GM18511 (cell line): Measurements from ENCODE around the gene BEAN1.
"Not testable (repeated sequence)": the region's sequence is repeated elsewhere in the genome, so short reads cannot be mapped to it uniquely, and the experiment has no call there.

ENCODE experiments used
- ATAC-seq: cut with Tn5 transposase; IDR thresholded peaks from one replicate; pipeline ENCODE4 v1.9.1; 2021; ENCODE audit warnings: mild to moderate bottlenecking, moderate library complexity; ENCODE audit not compliant: unreplicated experiment

The BEAN1 gene

GRCh38 chr16:66483689-66484452 is 56.8 kb downstream of the BEAN1 start:
- ATAC-seq: peak; percentile 71

- ATAC-seq: no peak
These were observed 57.5 kb downstream of the BEAN1 start for GRCh38 chr16:66484453-66485213.

- ATAC-seq: no peak
These were observed 58.3 kb downstream of the BEAN1 start for GRCh38 chr16:66485376-66485775.

GRCh38 chr16:66486199-66486772 is 59.2 kb downstream of the BEAN1 start:
- ATAC-seq: no peak

GRCh38 chr16:66486773-66487579 is 59.9 kb downstream of the BEAN1 start:
- no peak for ATAC-seq

- no peak for ATAC-seq
These were observed 60.6 kb downstream of the BEAN1 start for GRCh38 chr16:66487580-66488275.

GRCh38 chr16:66488505-66488904 is 61.4 kb downstream of the BEAN1 start:
- ATAC-seq: no peak

GRCh38 chr16:66489385-66489784 is 62.3 kb downstream of the BEAN1 start:
- ATAC-seq: no peak

- ATAC-seq: no peak
These were observed 62.7 kb downstream of the BEAN1 start for GRCh38 chr16:66489818-66490217.

- no peak for ATAC-seq
These were observed 64.0 kb downstream of the BEAN1 start for GRCh38 chr16:66490774-66491715.

GRCh38 chr16:66491716-66492064 is 64.6 kb downstream of the BEAN1 start:
- no peak for ATAC-seq

- no peak for ATAC-seq
These were observed 66.7 kb downstream of the BEAN1 start for GRCh38 chr16:66493490-66494401.

- ATAC-seq: no peak
These were observed 67.8 kb downstream of the BEAN1 start for GRCh38 chr16:66494916-66495315.

GRCh38 chr16:66495440-66495839 is 68.3 kb downstream of the BEAN1 start:
- ATAC-seq: no peak

GRCh38 chr16:66496226-66496625 is 69.1 kb downstream of the BEAN1 start:
- ATAC-seq: not testable (repeated sequence)

GRCh38 chr16:66497921-66498320 is 70.8 kb downstream of the BEAN1 start:
- not testable (repeated sequence) for ATAC-seq

- not testable (repeated sequence) for ATAC-seq
These were observed 74.5 kb downstream of the BEAN1 start for GRCh38 chr16:66501563-66501962.
